Astrocyte of the hippocampus (primary cell): ENCODE results near the gene ZNF654.
"Not testable (repeated sequence)": the region's sequence is repeated elsewhere in the genome, so short reads cannot be mapped to it uniquely, and the experiment has no call there.

Experiments
- DNase-seq: peaks from one replicate; pipeline ENCODE4 v3.0.0; 2011; ENCODE audit warnings: low read depth, low spot score

Gene ZNF654

DNA sequence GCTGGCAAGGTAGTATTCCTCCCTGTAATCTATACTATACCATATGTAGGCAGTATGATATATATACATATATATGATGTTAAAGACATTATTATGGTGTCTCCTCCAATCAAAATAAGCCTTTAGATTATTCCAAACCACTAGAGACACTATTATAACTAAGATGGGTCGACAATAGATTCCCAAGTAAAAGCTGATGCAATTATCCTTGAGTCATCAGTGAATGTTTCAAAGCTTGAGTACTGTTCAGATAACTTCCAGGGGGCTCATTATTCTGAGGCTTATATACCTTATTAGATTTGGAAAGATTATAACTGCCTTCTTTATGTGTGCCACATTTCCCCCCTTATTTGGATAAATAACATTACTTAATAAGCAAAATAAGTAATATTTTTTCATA is 78.8 kb downstream of the ZNF654 start:
- no peak for DNase-seq

DNA sequence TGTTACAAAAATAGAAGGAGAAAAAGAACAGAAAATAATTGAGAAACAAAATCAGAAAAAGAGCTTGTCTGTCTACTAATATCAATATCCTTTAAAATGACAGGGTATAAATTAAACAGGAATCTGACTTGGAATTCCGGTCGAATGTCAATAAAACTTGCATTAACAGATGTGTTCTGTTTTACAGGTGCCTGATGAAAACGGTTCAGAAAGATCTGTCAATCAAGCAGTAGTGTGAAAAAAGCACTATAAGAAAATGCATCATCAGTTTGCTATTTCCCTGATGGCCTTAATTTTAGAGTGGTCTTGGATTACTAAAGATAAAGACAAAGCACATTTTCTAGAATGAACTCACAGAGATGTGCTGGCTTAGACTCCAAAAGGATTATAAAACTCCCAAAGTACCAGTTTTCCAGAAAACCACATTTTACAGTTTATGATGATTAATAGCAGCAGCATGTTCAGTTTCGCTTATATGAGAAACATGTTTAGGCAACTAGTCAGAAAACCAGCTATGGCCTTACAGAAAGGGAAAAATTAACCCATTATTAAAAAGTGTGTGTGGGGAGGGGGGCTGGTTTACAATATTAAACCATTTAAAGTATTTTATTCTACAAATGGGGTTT is 82.5 kb downstream of the ZNF654 start:
- DNase-seq = peak; percentile 41

DNA sequence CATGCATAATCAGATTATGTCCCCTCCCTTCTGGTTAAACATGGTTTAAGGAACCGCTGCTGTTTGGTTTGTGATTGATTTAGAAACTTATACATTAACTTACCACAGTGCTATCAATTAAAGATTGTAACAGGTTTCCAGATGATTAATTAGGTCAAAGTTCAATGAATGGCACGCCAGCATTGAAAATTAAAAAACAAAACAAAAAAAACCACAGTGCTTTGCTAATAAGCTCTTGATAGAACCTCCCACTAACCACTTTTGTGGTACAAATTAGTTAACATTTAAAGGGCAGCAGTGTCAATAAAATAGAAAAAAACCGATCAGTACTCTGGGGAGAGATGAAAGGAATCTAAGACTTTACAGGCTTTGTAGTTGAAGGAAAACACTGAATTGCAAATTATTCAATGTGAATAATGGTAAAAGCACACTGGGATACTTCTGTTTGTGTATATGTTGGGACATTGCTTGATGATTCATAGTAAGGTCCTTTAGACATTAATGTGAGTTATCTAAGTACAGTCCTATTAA is 83.1 kb downstream of the ZNF654 start:
- DNase-seq = peak; percentile 17

DNA sequence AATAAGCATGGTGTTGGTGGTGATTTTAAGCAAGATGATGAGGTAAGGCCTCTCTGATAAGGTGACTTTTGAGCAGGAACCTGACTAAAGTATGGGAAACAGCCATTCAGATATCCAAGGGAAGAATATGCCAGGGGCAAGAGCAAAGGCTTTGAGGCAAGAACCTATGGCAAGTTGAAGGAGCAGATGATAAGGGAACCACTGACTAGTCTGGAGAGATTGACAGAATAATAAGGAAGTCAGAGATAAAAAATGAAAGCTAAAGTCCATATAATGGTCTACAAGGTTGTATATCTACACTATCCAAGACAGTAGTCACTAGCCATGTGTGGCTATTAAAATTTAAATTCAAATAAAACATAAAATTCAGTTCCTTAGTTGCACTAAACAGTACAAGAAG is 88.2 kb downstream of the ZNF654 start:
- DNase-seq = no peak

DNA sequence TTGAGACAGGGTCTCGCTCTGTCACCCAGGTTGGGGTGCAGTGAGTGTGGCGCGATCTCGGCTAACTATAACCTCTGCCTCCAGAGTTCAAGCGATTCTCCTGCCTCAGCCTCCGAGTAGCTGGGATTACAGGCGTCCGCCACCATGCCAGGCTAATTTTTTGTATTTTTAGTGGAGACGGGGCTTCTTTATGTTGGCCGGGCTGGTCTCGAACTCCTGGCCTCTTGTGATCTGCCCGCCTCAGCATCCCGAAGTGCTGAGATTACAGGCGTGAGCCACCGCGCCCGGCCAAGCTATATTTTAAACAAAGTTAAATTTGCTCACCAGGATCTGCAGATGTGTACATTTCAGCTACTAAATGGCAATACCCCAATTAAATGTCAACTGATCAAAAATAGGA is 89.6 kb downstream of the ZNF654 start:
- no peak for DNase-seq

DNA sequence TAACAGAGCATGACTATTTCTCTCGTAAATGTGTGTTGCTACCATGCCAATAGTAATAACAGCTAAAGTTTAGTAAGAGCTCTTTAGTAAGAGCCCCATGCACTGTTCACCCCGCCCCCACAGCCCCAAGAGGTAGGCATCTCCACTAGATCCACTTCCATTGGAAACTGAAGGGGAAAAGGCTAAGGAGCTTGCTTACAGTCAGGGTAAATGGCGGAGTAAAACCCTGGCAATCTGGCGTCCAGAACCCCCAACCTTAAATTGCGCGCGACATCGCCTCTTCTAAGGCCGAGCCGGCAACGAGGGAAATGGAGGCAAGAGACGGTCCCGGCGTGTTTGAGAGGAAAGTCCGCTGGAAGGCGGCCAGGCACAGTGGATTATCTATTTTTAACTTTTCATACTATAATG is 90.0 kb downstream of the ZNF654 start:
- DNase-seq = no peak

DNA sequence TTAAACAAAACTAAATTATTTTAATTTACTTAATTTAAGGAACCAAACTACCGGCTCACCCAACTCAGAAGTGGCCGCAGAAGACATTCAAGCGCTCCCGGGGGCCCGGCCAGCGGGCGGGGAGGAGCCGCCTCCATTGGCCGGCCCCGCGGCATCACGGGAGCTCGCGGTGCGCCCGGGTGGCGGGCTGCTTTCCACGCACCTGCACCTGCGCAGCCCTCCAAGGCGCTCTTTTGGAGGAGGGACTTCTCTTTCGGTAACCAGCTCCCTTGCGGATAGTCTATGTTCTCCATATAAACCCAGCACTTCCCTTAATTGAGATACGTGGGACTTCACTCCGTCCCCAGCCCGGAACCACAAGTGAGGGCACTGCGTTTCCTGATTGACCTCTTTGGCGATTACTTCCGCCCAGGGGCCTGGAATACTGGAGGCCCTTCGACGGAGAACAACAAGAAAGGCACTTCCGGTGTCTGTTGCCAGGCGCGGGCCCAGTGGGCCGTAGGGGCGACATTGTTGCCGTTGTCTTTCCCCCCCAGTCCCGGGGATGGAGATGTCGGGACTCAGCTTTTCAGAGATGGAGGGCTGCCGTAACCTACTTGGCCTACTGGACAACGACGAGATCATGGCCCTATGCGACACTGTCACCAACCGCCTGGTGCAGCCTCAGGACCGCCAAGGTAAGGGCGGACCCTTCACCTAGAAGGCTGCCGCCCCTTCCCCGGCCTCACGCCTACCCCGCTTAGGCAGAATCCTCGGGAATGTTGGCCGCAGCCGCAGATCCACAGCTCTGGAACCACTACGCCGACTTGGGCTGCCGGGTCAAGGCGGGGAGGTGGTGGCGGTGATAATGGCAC is 90.7 kb downstream of the ZNF654 start, which contains the start of gene C3orf38:
Gene C3orf38, plus strand, starts transcription at position 451 of the 854 bp plus-strand sequence. Its CDS starts 94 bp downstream, at position 545.
- DNase-seq = peak; percentile 94

DNA sequence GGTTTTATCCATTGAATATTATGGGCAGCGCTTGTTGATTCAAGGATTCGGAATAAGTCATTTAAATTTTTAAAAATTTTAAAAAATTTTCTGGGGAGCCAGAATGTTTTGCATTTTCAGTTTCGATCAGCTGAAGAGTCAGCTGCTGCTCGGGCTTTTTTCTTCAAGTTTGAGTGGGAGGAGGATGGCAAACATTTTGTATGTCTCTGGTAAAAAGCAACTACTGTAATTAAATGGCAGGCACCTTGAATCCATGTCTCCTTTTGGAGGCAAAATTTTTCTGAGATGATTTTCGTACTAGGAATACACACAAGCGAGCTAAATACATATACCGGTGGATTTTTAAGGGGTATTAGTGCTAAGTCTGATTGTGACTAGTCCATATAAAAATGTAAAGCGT is 91.3 kb downstream of the ZNF654 start:
- DNase-seq = no peak

DNA sequence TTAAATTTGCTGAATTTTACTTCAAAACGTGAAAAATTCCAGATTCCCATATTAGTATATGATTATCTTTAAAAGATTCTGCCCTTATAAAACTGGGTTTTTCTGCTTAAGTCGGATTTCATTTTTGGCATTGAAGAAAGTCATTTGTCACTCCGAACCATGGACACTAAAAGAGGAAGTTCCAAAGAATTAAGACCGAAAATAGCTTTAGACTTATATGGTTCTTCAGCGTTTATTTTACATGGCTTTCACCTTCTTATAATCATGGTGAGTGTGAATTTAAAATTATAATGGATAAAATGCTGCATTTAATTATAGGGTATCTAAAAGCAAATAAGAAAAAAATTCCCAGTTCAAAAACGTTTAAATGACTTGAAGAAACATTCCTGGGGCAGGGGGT is 91.8 kb downstream of the ZNF654 start:
- no peak for DNase-seq

DNA sequence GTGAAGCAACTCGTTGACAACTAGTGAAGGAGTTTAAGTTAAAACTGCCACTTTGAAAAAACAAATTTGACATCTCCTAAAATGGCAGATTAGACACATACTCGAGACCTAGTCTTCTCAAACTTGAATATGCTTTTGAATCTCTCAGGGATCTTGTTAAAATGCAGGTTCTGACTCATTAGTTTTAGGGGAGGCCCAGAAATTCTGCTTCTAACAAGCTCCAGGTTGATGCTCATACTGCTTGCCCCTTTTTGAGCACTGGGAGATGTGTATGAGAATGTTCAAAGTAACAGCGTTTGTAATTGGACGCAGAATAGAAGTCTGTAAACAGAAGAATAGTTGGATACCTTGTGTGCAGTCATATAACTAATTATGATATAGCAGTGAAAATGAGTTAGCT is 92.3 kb downstream of the ZNF654 start:
- DNase-seq = peak; percentile 33

DNA sequence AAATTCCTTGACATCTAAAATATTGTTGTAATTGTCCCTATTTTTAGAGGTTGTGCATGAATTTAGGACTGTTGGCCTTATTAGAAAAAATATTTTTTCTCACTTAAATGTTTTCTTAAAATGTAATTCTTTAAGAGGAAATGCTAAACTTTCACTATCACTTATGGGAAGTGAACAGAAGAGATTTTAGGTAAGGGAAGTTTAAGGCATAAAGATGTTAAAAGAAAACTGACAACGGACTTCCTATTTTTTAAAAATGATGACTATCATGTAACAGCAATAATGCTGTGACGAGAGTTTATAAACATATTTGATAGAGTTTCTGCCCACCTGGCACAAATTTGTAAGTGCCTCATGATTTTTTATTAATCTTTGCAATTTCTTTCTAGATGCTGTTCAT is 93.8 kb downstream of the ZNF654 start:
- no peak for DNase-seq

DNA sequence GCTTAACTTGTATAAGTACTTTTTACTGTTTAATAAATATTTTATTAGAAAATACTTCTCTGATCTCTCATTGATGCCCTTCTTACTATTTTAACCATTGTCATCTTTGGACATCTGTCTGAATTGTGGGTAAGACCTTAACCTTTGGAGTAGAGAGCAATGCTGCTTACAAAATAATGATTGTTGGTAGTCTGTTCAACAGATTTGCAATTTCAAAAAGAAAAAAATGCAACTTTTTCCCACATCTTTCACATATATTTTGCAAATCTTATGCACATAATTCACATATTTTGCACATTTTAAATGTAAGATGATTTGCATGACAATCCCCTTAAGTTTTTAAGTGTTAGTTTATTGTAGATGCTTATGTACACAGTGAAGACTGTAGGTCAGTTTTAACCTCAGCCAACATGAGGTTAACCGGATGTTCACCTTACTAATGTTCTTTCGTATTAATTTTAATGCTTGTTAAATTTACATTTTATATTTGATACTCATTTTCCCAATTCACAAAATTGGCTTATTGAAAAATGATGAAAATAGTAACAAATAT is 107.4 kb downstream of the ZNF654 start:
- DNase-seq = no peak

DNA sequence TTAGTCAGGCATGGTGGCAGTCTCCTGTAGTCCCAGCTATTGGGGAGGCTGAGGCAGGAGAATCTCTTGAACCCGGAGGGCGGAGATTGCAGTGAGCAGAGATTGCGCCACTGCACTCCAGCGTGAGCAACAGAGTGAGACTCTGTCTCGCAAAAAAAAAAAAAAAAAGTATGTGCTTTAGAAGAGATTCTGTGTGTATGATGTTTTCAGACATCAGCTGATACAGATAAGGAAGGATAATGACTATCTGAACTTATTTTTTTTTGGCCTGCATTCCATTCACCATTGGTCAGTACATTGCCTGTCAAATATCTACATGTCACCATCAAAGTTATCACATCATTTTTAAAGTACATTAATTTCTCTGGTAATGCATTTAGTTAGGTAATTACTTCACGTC is 108.1 kb downstream of the ZNF654 start:
- DNase-seq = no peak

DNA sequence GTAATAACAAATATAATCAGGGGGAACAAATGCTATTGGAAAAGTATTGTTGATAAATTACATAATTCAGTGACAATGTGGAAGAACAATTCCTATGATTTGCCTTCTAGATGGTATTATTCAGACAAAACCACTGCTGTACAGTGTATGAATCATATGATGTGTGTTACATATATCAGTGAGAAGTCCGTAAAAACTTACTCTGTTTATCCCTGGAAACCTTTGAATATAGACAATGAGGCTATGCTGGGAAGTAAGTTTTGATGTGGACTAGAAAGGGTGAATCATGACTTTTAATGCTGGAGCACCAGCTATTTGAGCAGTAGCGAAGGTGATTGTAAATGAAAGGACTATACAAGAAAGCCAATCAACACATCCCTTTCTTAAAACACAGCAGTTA is 108.6 kb downstream of the ZNF654 start:
- DNase-seq = peak; percentile 11

DNA sequence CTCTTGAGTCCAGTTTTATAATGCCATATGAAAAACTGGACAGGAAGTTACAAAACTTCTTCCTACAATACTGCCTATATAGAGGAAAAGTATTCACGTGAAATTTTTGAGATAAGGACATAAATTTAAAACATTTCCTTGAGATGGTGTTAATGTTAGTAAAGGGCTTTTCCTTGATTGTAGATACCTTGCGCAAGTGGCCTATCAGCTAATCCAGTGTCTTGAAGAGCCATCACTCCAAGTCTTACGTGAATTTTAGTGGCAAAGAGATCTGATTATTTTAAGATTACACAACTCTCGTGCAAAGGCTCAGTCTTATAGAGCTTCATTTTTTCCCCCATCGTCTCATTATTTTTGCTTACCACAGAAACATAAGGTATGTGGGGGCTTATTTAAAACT is 109.1 kb downstream of the ZNF654 start:
- no peak for DNase-seq

DNA sequence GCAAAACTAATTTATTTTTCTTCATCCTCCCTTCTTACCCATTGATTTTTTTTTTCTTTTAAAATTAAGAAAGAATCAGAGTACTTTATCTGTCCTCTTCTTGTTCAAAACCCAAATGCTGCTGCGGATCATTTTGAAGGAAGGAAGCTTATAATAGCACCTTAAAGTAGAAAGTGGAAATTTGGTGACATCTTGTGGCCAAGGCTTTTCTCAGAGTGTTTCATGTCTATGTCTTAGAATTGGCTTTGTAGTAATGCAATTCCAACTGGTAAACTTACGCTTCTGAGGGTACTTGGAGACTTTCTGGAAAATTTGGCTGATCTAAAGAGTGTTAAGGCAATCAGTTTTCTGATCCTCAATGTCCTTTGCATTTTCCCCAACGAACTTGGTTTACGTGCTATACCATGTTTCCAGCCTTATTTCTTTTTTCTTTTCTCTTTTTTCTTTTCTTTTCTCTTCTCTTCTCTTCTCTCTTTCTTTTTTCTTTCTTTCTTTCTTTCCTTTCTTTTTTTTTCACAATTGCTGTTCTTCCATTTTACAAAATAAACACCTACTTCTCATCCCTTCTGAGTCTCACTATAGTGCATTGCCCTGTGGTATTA is 121.4 kb downstream of the ZNF654 start:
- DNase-seq = peak; percentile 57

DNA sequence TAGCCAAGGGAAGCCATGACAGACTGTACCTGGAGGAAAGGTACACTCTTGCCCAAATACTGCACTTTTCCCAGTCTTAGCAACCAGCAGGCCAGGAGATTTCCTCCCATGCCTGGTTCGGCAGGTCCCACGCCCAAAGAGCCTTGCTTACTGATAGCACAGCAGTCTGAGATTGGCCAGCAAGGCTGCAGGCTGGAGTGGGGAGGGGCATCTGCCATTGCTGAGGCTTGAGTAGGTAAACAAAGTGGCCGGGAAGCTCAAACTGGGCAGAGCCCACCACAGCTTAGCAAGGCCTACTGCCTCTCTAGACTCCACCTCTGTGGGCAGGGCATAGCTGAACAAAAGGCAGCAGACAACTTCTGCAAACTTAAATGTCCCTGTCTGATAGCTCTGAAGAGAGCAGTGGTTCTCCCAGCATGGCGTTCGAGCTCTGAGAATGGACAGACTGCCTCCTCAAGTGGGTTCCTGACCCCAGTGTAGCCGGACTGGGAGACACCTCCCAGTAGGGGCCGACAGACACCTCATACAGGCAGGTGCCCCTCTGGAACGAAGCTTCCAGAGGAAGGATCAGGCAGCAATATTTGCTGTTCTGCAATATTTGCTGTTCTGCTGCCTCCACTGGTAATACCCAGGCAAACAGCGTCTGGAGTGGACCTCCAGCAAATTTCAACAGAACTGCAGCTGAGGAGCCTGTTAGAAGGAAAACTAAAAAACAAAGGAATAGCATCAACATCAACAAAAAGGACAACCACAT is 123.3 kb downstream of the ZNF654 start:
- not testable (repeated sequence) for DNase-seq

DNA sequence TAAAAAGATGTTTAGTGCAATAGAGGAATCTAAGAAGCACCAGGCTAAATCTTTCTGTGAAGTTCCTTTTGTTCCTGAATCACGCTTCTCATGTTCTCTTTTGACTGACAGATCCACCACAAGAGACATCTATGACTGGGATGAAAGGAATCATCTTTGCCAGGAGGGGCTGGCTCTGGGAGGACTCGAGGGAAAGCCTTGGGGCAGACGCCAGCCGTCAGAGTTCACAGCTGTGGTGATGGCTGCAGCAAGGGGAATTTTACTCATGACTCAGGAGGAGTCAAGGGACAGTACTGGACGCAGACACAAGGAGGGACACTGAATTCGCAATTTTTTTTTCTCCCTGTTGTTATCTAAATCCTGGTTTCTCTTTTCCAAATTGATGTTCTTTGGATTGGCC is 129.4 kb downstream of the ZNF654 start:
- DNase-seq = peak; percentile 47

DNA sequence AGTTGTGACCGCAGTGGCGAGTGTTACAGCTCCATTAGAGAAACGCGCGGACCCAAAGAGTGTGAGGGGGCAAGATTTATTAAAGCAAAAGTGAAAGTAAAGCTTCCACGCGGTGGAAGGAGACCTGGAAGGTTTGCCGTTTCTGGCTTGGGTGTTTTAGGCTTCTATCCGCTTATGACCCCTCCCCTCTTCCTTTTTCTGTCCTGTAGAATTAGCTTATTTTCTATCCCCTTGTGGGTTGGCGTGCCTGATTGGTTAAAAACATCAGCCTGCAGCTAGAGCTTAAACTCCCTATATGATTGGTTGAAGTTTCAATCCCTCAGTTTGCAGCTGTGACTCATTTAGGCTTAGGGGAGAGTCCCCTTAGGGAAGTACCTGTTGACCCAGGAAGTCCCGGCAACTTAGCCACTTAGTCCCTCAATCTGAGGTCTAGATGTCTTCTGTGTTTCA is 130.3 kb downstream of the ZNF654 start:
- DNase-seq = no peak

DNA sequence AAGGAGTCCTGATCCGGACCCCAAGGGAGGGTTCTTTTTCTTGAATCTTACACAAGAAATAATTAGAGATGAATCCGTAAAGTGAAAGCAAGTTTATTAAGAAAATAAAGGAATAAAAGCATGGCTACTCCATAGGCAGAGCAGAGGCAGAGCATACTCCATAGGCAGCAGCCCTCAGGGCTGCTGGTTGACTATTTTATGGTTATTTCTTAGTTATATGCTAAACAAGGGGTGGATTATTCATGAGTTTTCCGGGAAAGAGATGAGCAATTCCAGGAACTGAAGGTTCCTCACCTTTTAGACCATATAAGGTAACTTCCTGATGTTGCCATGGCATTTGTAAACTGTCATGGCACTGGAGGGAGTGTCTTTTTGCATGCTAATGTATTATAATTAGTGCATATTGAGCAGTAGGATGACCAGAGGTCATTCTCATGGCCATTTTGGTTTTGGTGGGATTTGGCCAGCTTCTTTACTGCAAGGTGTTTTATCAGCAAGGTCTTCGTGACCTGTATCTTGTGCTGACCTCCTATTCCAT is 132.9 kb downstream of the ZNF654 start:
- no peak for DNase-seq

DNA sequence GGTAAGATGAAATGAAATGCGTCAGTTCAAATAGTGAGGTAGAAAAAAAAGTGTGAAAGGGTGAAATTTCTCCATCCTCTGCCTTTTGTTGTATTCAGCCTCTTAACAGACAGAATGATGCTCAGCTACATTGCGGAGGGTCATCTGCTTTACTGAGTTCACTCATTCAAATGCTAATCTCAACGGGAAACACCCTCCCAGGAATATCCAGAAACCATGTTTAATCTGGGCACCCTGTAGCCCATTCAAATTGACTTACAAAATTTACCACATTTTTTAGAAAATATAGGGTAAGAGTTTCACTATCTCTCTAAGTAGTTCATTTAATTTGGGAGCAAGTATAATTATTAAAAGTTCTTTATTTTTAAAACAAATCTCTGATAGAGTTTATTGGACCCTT is 133.6 kb downstream of the ZNF654 start:
- DNase-seq = no peak
